Coronary artery (tissue), 2 donors: ENCODE measurements around the gene PCGF3.

ENCODE experiments used
- DNase-seq: peaks from one replicate; pipeline ENCODE4 v3.0.0-alpha.2; 2017; ENCODE audit warnings: low spot score
- H3K27ac ChIP-seq, 2 donors: fragments of 200-600 bp; sonication (generic); one replicate each; pipeline ENCODE4 v1.5.1; 2016 to 2019
- H3K4me3 ChIP-seq: fragments of 200-600 bp; sonication (generic); 2 replicates; pipeline ENCODE4 v1.5.1; 2016; ENCODE audit warnings: mild to moderate bottlenecking, moderate library complexity
- TF ChIP-seq, protein P1 (sequence below): fragments of 200-600 bp; sonication (generic); IDR thresholded peaks from one replicate; pipeline ENCODE4 v1.5.1; 2019; ENCODE audit warnings: antibody characterized with exemption

PCGF3 gene

DNA sequence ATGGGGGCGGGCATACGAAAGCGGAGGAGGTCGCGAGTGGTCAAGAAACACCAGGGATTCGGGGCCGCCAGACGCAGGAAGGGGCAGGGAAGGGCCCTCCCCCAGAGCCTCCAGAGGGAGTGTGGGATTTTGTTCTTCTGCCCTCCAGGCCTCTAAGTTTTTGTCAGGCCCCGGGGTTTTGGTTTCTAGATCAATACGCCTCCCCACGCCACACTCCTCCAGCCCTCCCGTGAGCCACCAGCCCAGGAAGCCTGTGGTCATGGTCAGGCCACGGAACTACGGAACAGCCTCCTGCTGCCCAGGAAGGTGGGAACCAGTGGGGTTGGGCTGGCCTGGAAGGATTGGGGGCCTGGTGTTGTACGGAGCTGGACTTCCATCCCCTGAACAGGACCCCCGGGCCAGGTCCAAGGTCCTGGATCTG, 81.9 kb downstream of the PCGF3 start:
- peak overlapping the region in 1 of 2 donors; percentile 54 for H3K27ac ChIP-seq
- DNase-seq = no peak
- H3K4me3 ChIP-seq = no peak overlapping the region
- TF ChIP-seq, protein P1, sequence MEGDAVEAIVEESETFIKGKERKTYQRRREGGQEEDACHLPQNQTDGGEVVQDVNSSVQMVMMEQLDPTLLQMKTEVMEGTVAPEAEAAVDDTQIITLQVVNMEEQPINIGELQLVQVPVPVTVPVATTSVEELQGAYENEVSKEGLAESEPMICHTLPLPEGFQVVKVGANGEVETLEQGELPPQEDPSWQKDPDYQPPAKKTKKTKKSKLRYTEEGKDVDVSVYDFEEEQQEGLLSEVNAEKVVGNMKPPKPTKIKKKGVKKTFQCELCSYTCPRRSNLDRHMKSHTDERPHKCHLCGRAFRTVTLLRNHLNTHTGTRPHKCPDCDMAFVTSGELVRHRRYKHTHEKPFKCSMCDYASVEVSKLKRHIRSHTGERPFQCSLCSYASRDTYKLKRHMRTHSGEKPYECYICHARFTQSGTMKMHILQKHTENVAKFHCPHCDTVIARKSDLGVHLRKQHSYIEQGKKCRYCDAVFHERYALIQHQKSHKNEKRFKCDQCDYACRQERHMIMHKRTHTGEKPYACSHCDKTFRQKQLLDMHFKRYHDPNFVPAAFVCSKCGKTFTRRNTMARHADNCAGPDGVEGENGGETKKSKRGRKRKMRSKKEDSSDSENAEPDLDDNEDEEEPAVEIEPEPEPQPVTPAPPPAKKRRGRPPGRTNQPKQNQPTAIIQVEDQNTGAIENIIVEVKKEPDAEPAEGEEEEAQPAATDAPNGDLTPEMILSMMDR = no peak

- Histone ChIP-seq H3K27ac (peak overlapping the region in 1 of 2 donors; percentile 54), H3K4me3 (no peak overlapping the region)
- TF ChIP-seq, protein P1 = no peak
- no peak for DNase-seq
Measured at GRCh38 chr4:788006-788635, 82.5 kb downstream of the PCGF3 start.

DNA sequence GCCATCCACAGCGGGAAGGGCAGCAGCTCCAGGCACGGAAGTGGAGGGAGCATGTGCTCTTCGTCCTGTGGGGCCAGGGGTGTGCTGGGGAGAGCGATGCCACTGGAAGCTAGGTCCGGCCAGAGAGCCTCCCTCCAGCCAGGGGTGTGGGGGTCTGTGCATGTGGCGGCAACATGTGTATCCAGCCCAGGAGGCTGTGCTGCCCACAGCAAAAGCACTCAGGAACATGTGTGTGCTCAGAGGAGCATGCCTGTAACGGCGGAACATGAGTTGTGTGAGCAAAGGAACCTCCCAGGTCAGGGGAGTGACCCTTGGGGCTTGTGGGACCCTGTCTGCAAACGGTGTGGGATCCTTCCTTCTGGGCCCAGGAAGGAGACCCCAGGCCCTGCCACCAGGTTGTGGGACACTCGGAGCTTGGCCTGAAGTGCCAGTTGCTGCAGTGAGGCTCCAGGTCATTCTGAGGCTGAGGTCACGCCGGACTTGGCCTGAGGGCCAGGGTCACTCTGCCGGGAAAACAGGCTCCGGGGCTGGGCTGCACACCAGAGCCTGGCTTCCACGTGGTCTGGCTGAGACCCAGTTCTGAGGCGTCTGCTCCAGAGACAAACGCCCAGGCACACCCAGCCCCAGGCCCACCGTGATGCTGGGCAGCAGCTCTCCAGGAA, 83.1 kb downstream of the PCGF3 start:
- TF ChIP-seq, protein P1 = no peak
- no peak overlapping the region for H3K4me3 ChIP-seq
- DNase-seq = no peak
- H3K27ac ChIP-seq = no peak overlapping the region

DNA sequence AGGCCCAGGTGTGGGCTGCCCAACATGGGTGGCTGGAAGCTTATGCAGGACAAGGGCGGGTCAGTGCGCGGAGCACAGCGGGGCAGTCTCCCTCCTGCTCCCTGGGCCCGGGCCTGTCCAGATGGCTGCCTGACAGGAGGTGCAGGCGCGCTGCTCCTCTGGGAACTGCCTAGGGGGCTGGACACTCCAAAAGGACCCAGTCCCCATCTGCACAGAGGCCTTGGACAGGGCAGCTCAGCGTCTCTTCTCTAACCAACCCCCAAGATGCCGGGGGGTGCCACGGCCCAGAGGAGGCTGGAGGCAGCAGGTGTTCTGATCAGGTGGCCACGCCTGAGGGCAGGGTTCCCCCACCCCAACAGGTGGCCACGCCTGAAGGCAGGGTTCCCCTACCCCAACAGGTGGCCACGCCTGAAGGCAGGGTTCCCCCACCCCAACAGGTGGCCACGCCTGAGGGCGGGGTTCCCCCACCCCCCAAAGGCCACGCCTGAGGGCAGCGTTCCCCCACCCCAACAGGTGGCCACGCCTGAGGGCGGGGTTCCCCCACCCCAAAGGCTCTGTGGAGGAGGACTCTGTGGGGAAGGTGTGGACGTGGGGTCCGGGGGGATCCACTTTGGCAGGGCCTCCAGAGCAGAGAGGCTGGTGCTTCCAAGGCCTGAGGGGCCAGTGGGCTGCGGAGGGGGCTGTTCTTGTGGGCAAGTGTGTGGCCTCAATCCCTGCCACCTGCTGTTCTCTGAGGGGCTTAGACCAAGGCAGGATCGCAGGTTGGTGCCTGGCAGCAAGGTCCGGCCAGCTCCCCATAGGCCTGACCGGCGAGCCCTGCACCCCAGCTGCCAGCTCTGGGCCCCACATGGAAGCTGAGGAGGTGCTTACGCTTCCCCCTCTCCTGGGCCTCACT, 84.2 kb downstream of the PCGF3 start:
- DNase-seq = no peak
- Histone ChIP-seq H3K4me3 (no peak overlapping the region), H3K27ac (peak overlapping the region in 1 of 2 donors; percentile 6)
- TF ChIP-seq, protein P1 = no peak

DNA sequence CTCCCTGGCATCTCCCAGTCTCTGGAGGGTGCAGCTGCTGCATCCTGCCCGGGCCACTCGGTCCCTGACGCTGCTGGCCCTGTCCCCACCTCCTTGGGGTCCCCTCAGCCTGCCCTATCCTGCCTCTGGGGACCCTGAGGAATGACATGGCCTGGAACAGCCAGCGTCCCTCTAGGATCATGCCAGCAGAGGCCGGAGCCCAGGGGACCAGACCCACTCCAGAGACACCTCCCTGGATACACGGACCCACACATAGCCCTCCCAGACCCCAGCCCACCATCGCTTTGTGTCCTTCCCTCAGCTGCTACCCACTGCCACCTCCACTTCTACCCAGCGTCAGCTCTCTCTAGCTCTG, 84.8 kb downstream of the PCGF3 start:
- Histone ChIP-seq H3K27ac (no peak overlapping the region), H3K4me3 (no peak overlapping the region)
- TF ChIP-seq, protein P1 = no peak
- DNase-seq = no peak

- DNase-seq = no peak
- H3K4me3 ChIP-seq = no peak overlapping the region
- H3K27ac ChIP-seq = no peak overlapping the region
- TF ChIP-seq, protein P1 = no peak
Measured at GRCh38 chr4:791252-791897, 85.7 kb downstream of the PCGF3 start.
